Heart right ventricle (tissue), 16 donors: Measurements from ENCODE around the gene UBE2L3. TPM values are rescaled to one million over a fixed set of nuclear protein-coding genes. Genes with fewer than 3 reads are reported as not detected.

ENCODE experiments used
- ATAC-seq, 8 donors: fragments of 200-7000 bp; cut with Tn5 transposase; one replicate each; pipeline ENCODE4 v1.9.1; 2020; ENCODE audit warnings: mild to moderate bottlenecking in 8 of 8, moderate library complexity in 8 of 8, moderate number of reproducible peaks in 1 of 8
- DNase-seq, 2 donors: peaks; one replicate each; pipeline ENCODE4 v3.0.0-alpha.2; 2020
- H3K27ac ChIP-seq, 10 donors: fragments of 200-600 bp; sonication (generic) in 2 of 10; one replicate each; pipeline versions ENCODE4 v1.5.0 to v1.8.0; 2020 to 2022; ENCODE audit warnings: mild to moderate bottlenecking in 3 of 10
- H3K27me3 ChIP-seq, 7 donors: fragments of 200-600 bp; one replicate each; pipeline ENCODE4 v1.8.0; 2021 to 2022; ENCODE audit warnings: mild to moderate bottlenecking in 2 of 7
- H3K36me3 ChIP-seq, 9 donors: fragments of 200-600 bp; sonication (generic) in 1 of 9; one replicate each; pipeline versions ENCODE4 v1.5.0 to v1.8.0; 2020 to 2022; ENCODE audit warnings: mild to moderate bottlenecking in 2 of 9
- H3K4me1 ChIP-seq, 9 donors: fragments of 200-600 bp; sonication (generic) in 1 of 9; one replicate each; pipeline versions ENCODE4 v1.5.0 to v1.8.0; 2020 to 2022; ENCODE audit warnings: mild to moderate bottlenecking in 4 of 9
- H3K4me3 ChIP-seq, 10 donors: fragments of 200-600 bp; sonication (generic) in 2 of 10; one replicate each; pipeline versions ENCODE4 v1.5.0 to v1.8.0; 2020 to 2022; ENCODE audit warnings: mild to moderate bottlenecking in 7 of 10, moderate library complexity in 2 of 10
- H3K9me3 ChIP-seq, 11 donors: fragments of 200-600 bp in 10 of 11; sonication (generic) in 2 of 11; one replicate each; pipeline versions ENCODE4 v1.5.0 to v1.8.0; 2013 to 2022; ENCODE audit warnings: mild to moderate bottlenecking in 2 of 11, control low read depth in 1 of 11, moderate library complexity in 1 of 11
- CTCF ChIP-seq, 9 donors: fragments of 200-600 bp; sonication (generic) in 2 of 9; IDR thresholded peaks; one replicate each; pipeline versions ENCODE4 v1.5.0 to v1.8.0; 2021 to 2022; ENCODE audit warnings: antibody characterized with exemption in 9 of 9, mild to moderate bottlenecking in 5 of 9, moderate library complexity in 1 of 9
- WGBS, 2 donors: extraction: QIAGEN DNeasy Blood & Tissue Kit; methylation state at CpG; one replicate each; pipeline ENCODE4 v1.1.7; 2013; ENCODE audit warnings: inconsistent platforms in 1 of 2; 5-methylcytosine and 5-hydroxymethylcytosine counted together
- intact Hi-C, 10 donors: fragments of 100-400 bp; cut with DNase I; formaldehyde crosslinking; loops; one replicate each; pipeline versions ENCODE4 v1.11.1 to v1.14.2; 2022
- polyA plus RNA-seq, 2 donors: library from polyadenylated mRNA; stranded (reverse); fragments of 200-250 nt; gene quantifications; one replicate each; pipeline ENCODE4 v1.2.3, GENCODE V29; 2013
- total RNA-seq, 10 donors: library from RNA; stranded (reverse); fragmentation: NEBNext Ultra II Directional in 3 of 10; extraction: Animal tissue kit (Norgen Biotek cat#: 25700) in 3 of 10; gene quantifications; one replicate each; pipeline versions ENCODE4 v1.2.1 to v1.2.4, GENCODE V29; 2021 to 2023
- donor health status: Arrhythmogenic right ventricular cardiomyopathy.
- donor health status: ischemic (EF 13 %, LVEDD 7.1; RV severe dilation, severe dysfunction).
- donor health status: healthy with polysubstance abuse.
- donor health status: DM: no; HTN: yes; CAD: no.
- donor health status: DM: no; HTN: no; CAD: no.
- donor health status: ischemic (EF 25% LVEDD 6.9; RV normal size, moderate dysfunction).
- donor health status: ischemic (EF 25% LVEDD 5.7; RV mildly dilated, moderate dysfunction).
- donor health status: healthy.
- donor health status: DM: yes; HTN: yes; CAD: no.
- donor health status: Ischemic cardiomyopathy.
- donor health status: ischemic (EF 35%, LVEDD 5.7; RV mildly dilated, moderate dysfunction).
- donor health status: nonischemic (EF 11% LVEDD 7.7; RV severe dilation, severe dysfunction).
- donor health status: DM: yes; HTN: yes; CAD: no.
- donor health status: PGD.
- donor health status: ischemic (EF 29% LVEDD 5.4; RV normal size, mild dysfunction).
- donor health status: nonischemic (EF 23%, LVEDD 6.1; RV moderate dilation, normal function).

The UBE2L3 gene
- total and polyA plus RNA-seq, 12 donors, result 43.1 to 63.6 (median 50.1) TPM

- DNase-seq, result peak in 1 of 2 donors; percentile 41
- peaks cover 0 to 64% (median 54%) of the 10 kb centered on the region in 9 donors for H3K4me1 ChIP-seq
- WGBS, 2 donors, result 50 to 51% methylated on average over 8 of the region's 8 CpGs
- intact Hi-C loops, result loop anchor here in 3 of 10 donors (5.0 to 10.0 kb wide), 2 partner anchors 49 to 52 kb away; no protein-coding TSS in a partner anchor
- H3K9me3 ChIP-seq, result no peaks in the 10 kb centered on the region
- H3K27ac ChIP-seq, result peak overlapping the region in 4 of 10 donors; percentile 1 to 52 (median 32)
- no peaks in the 10 kb centered on the region for H3K27me3 ChIP-seq
- peaks cover 0 to 49% (median 8%) of the 10 kb centered on the region in 9 donors for H3K36me3 ChIP-seq
- no peak overlapping the region for H3K4me3 ChIP-seq
- TF ChIP-seq CTCF (IDR thresholded peaks at IDR 0.05), result peak in 7 of 9 donors; percentile 10 to 48 (median 41)
- peak in 7 of 8 donors; percentile 29 to 74 (median 52) for ATAC-seq
Observed at GRCh38 chr22:21624120-21624879, 56.8 kb downstream of the UBE2L3 start.

GRCh38 chr22:21624880-21625791 lies 57.6 kb downstream of the UBE2L3 start:
- ATAC-seq, result no peak
- no peak for DNase-seq
- intact Hi-C loops, result loop anchor here in 7 of 10 donors (5.0 to 10.0 kb wide), 6 partner anchors 38 to 58 kb away; partner anchors contain the start of gene UBE2L3 (in 1 of the 7)
- H3K36me3 ChIP-seq, result peaks cover 0 to 44% (median 8%) of the 10 kb centered on the region in 9 donors
- no peak for TF ChIP-seq CTCF (IDR thresholded peaks at IDR 0.05)
- H3K9me3 ChIP-seq, result no peaks in the 10 kb centered on the region
- no peak overlapping the region for H3K4me3 ChIP-seq
- peak overlapping the region in 2 of 10 donors; percentile 34 to 52 for H3K27ac ChIP-seq
- WGBS, 2 donors, result 73 to 85% methylated on average over 12 of the region's 12 CpGs
- H3K27me3 ChIP-seq, result no peaks in the 10 kb centered on the region
- H3K4me1 ChIP-seq, result peaks cover 0 to 62% (median 60%) of the 10 kb centered on the region in 9 donors

GRCh38 chr22:21626073-21626734 lies 58.7 kb downstream of the UBE2L3 start:
- 65 to 67% methylated on average over 4 of the region's 4 CpGs for WGBS, 2 donors
- Histone ChIP-seq H3K27me3 (no peaks in the 10 kb centered on the region), H3K4me1 (peaks cover 0 to 66% (median 53%) of the 10 kb centered on the region in 9 donors), H3K4me3 (no peak overlapping the region), H3K27ac (no peak overlapping the region), H3K36me3 (peaks cover 0 to 40% (median 8%) of the 10 kb centered on the region in 9 donors), H3K9me3 (no peaks in the 10 kb centered on the region)
- ATAC-seq (no peak), DNase-seq (no peak)
- intact Hi-C loops, result loop anchor here in 6 of 10 donors (5.0 to 10.0 kb wide), 5 partner anchors 39 to 59 kb away; partner anchors contain the start of gene UBE2L3 (in 1 of the 6)
- TF ChIP-seq CTCF (IDR thresholded peaks at IDR 0.05), result no peak
